GM10266 (cell line): Measurements from ENCODE around the gene STK11.

Experiments used
- DNase-seq: peaks from one replicate; pipeline ENCODE4 v3.0.0; 2012; ENCODE audit errors: extremely low spot score
- TF ChIP-seq, protein P1 (sequence below): IDR thresholded peaks from 2 replicates; pipeline ENCODE4 v1.5.1; 2012; ENCODE audit warnings: mild to moderate bottlenecking, low read depth; ENCODE audit not compliant: control insufficient read depth, insufficient read depth; ENCODE audit errors: missing control alignments

The STK11 gene

DNA sequence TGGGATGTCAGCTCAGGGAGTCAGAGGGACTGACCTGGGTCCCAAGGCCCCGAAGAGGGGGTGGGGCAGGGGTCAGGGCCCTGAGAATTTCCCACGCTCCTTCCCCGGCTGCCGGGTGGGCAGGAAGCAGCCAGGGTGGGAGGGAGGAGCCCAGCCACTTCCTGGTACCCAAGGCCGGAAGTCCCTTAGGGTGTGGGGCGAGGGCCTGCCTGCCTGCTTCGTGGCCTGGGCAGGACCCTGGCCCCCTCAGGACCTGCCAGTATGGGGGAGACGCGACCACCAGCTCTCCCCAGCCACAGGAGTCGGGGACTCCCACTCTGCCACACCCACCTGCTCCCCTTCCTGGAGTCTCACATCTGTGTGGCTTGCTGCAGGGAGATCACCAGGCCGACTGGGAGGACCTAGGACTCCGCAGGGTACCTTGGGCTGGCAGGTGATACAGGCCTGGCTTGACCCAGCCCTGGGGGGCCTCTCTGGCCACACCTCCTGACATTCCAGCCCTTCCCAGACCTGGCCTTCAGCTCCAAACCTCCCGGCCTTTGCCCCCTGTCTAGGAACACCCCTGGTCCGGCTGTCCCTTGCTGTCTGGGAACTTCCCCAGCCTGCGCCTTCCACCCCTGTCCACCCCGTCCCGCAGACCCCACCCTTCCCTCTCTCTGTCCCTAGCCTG, 53.8 kb downstream of the STK11 start:
- TF ChIP-seq, protein P1, sequence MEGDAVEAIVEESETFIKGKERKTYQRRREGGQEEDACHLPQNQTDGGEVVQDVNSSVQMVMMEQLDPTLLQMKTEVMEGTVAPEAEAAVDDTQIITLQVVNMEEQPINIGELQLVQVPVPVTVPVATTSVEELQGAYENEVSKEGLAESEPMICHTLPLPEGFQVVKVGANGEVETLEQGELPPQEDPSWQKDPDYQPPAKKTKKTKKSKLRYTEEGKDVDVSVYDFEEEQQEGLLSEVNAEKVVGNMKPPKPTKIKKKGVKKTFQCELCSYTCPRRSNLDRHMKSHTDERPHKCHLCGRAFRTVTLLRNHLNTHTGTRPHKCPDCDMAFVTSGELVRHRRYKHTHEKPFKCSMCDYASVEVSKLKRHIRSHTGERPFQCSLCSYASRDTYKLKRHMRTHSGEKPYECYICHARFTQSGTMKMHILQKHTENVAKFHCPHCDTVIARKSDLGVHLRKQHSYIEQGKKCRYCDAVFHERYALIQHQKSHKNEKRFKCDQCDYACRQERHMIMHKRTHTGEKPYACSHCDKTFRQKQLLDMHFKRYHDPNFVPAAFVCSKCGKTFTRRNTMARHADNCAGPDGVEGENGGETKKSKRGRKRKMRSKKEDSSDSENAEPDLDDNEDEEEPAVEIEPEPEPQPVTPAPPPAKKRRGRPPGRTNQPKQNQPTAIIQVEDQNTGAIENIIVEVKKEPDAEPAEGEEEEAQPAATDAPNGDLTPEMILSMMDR: no peak
- peak; percentile 82 for DNase-seq

DNA sequence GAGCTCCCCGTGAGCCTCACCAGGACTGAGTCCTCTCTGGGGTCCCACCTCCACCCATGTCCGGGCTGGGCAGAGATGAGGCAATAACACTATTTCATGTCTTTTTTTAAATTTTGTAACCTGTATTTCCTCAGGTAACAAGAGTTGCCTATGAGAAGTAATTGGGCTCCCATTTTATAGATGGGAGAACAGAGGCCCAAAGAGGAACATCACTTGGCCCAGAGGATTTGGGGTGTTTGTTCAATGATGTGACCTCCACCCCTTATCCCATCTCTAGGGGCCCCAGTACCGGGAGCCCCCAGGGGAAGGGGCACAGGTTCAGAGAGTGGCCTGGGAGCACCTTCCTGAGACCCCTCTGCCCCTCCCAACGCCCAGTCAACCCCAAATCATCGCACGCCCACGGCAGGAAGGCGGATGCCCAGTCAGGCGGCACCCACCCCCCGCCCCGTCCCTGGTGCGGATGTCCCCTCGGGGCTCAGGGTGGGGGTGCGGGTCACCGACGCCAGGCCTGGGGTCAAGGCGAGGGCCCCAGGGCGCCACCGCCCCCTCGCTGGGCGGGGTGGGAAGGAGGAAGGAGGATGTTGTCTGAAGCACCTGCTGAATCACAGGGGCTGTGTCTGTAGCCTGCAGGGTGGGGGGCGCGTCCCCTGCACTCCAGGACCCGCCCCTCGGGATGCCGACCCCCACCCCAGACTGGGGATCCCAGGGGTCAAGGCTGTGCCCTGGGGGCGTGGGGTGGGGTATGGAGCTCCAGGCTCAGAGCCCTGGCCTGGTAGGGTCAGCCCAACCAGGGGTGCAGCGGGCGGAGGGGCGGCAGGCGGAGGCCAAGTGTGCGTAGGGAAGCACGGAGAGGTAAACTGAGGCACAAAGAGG, 54.5 kb downstream of the STK11 start:
- TF ChIP-seq, protein P1: no peak
- no peak for DNase-seq

DNA sequence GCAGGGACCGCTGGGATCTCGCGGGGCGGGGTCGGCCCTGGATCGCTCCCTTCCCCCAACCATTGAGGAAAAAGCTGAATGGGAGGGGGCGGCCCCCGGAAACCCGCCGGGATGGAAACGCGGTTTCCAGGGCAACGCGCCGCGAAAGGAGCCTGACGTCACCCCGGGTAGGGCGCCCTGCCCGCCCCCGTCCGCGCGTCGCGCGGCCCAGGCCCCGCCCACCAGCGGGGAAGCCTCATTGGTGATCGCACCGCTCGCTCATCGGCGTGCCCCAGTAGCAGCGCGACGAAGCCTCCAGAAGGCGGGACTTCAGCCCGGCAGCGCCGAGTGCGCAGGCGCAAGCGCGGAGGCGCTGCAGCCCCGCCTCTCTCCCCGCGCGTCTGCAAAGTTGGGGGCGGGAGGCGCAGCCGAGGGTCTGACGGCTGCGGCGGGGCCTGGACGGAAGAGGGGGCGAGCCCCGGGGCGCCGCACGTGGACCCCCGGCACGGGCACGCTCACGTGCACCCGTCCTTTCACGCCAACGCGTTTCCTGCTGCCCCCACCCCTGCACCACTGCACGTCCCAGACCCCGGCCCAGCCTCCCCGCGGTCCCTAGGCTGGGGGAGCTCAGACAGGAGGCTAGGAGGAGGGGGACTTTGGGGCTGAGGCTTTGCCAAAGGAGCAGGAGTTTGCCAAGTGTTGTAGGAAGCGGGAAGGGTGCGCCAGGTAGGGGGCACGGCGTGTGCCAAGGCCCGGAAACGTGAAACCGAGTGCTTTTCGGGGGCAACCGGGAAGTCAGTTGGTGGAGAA, 55.4 kb downstream of the STK11 start:
- TF ChIP-seq, protein P1: no peak

DNA sequence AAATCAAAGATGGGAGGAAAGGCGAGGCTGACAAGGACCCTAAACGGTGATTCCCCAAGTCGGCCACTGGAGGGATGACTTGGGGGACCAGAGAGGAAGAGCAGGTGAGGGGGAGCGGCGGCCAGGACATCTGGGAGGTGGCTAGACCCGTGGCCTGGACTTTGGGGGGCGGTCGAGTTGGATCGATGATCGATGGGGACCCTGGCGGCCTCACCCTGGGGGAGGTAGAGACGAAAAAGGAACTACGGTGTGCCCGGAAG, 55.9 kb downstream of the STK11 start:
- no peak for DNase-seq
- TF ChIP-seq, protein P1: no peak

More for the DNA sequence above, 55.4 kb downstream of the STK11 start:
- peak; percentile 98 for DNase-seq

DNA sequence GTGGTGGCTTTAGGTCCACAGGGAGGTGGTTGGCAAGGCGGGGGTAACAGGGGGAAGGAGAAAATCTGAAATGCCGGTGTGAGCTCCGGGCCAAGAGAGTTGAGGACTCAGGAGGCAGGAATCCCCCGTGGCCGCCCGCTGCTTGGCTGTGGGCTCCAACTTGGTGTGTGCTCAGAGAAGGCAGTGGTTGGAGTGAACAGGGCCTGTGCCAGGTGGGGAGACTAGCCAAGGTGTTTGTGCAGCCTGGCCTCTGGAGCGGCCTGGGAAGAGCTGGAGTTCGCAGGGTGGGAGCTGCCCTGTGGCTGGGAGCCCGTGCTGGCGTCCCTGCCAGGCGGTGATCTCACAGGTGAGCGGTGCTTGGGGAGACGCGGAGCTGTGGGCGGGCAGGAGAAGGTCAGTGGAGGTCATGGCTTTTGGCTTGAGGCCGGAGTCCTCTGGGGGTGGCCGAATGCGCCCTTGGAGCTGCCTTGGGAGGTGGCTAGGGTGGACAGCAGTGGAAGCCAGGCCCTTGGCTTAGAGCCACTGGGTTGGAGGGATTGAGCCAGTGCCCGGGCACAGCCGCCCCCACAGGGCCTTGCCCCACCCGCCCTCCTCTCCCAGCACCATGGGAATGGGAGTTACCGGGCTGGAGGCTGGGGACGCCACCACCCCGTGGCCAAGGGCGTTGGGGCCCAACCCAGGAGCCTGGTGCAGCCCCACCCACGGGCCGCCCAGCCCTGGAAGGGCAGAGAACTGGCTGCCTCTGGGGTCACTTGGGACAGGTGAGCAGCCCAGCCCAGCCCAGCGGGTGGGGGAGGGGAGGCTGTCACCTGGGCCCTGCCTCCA, 56.4 kb downstream of the STK11 start:
- no peak for DNase-seq
- TF ChIP-seq, protein P1: no peak

DNA sequence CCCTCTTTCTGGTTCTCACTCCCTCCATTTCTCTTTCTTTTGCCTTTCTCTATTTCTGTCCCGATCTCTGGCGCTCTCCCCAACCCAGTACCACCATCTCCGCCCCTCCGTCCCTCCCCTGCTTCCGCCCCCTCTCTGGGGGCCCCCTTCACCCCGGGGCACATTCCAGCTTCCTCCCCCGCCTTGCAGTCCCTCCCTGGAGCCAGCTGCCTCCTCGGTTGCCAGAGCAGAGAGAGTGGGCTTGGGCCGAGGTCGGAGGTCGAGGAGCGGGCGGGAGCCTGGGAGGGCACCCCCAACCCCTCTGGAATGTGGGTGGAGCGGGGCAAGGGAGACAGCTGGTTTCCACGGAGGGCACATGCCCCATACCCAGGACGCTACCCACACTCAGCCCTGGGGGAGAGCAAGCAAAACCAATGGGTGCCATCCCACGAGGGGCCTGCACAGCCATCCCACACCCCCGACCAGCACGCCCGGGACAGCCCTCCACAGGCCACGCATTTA, 57.1 kb downstream of the STK11 start:
- TF ChIP-seq, protein P1: no peak
- DNase-seq: no peak
